GM18519 (cell line): Measurements from ENCODE around the gene PRMT3.
"Not testable (repeated sequence)": the region's sequence is repeated elsewhere in the genome, so short reads cannot be mapped to it uniquely, and the experiment has no call there.

Source experiments
- ATAC-seq: cut with Tn5 transposase; IDR thresholded peaks from one replicate; pipeline ENCODE4 v1.9.1; 2021; ENCODE audit warnings: mild to moderate bottlenecking, moderate library complexity; ENCODE audit not compliant: unreplicated experiment, low FRiP score

The PRMT3 gene

DNA sequence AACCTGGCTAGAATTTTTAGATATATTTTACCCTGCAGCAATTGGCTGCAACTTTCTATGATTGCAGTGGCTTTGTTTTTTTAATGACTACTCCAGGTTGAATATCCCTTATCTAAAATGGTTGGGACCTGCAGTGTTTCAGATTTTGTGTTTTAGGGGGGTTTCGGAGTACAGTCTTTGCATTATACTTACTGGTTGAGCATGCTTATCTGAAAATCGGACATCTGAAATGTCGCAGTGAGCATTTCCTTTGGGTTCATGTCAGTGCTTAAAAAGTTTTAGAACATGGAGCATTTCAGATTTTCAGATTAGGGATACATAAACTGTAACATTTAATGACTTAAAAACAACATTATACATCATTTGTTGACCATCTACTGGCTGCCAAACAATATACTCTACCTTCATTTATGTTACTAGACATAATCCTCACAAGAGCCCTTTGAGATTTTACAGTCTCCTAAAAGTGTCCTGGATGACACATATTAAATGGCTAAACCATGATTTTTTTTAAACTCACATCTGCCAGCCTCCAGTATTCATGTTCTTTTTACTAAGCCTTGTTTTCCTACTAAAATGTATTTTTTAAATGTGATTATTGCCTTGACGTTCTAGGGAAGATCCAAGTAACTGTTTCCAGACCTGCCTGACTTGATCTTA lies 66.3 kb downstream of the PRMT3 start:
- ATAC-seq: no peak

DNA sequence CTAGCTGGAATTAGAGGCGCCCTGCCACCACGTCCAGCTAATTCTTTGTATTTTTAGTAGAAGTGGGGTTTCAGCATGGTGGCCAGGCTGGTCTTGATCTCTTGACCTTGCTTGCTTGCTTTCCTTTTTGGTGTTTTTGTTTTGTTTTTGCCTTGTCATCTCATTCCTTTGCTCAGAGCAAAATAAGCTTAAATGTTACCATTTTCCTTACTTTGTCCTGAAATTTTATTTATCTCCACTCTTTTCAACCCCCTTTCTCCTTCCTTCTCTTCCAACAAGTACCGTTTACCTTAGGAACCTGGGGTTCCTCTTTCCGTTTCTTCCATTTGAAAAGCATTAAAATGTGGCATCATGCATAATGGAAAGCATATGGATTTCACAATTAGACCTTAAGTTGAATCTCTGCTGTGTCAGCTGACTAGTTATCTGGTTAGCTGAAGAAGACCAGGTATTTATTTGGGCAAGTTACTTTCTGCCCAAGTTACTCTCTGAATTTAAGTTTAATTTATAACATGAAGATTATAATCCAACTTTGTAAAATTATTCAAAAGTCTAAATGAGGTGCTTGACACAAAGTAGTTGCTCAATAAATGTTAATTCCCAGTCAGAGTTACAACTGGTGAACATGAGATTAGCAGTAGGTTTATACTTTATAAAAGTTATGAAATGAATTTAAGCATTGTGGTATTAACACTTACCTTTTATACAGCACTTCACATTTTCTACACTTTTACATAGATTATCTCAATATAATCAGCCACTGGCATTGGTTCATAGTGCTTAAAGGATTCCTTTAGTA lies 69.7 kb downstream of the PRMT3 start:
- ATAC-seq: no peak

DNA sequence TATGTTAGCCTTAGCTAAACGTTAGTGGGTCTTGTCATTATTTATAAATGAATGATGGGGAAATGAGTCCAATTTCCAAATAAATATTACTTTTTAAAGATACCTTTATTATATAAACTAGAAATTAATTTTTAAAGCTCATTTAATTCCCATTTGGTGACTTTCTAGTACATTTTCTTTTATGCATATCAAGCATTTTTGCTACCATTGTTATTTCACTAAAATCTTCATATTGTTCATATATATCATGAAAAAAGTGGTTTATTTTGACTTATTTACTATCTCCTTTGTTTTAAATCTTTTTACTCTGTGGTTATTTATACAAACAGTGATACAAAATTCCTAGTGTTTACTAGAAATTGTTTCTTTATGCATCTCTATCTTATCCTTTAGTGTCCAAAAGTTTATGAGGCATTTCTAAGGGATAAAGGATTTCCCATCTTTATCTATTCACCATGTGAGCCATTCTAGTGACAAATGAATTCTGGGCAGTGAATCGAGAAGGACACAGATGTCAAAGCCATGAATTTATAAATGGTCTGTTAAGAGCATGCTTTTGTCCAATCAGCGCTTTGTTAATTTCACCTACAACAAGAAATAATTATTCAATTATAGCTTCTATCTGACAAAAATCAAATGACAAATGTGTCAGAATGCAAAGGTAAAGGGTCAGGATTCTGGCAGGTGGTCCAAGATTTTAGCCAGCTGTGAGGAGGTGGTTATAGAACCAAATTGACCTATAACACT lies 70.6 kb downstream of the PRMT3 start:
- ATAC-seq: no peak

DNA sequence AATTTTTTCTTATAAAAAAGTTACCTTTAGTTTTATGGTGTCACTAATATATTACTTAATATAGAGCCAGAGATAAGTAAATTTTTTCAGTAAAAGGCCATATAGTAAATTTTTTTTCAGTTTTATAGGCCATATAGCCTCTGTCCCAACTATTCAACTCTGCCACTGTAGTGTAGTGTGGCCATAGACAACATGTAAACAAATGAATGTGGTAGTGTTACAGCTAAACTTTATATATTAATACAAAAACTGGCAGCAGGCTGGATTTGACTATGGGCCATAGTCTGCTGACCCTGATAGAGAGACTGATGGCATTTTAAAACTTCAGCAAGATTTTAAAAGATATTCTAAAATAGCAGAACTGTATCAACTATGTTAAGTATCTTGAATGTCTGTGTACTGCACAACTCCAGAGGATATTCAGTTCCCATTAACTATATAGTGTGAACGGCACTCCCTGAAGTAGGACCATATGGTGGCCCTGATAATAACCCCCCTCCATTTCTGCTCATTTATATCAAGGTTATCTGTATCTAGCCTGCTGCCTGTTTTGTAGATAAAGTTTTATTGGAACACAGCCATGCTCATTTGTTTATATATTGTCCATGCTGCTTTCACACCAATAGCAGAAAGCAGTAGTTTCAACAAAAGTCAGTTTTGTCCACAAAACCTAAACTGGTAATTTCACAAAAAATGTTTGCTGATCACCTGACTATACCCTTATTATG lies 71.6 kb downstream of the PRMT3 start:
- no peak for ATAC-seq

DNA sequence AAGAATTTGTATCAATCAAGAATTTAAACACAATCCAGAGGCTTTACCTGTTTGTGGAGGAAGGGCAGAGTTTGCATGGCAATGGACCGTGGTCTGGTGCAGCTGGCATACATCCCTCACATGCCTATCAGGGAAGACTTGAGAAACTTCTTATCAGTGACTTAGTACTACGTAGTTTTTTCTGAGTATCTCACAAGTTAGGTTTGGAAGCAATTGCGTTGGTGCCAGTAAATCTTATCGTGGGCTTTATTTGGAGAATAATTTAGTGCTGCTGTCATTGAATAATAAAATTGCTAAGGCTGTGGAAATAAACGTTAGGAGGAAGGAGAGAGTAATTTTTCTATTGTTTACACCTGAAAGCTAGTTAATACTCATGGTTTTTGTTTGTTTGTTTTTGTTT lies 72.3 kb downstream of the PRMT3 start:
- ATAC-seq: no peak

DNA sequence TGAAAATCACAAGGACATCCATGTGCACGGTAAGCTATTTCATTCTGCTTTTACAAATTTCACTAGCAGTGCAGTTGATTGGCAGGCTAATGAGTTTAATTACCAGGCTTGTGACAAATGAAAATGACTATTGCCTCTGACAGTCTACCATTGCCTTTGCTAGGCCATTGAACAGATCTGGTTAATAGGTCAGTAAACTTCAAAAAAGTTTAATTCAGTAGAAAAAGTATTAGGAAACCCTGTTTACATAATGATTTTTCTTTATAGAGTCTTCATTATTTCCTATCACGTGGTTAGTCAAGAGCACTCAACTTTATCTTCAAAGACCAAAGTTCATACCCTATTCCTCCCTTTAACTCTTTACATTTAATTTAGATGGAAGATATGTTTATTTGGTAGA lies 77.0 kb downstream of the PRMT3 start:
- no peak for ATAC-seq

DNA sequence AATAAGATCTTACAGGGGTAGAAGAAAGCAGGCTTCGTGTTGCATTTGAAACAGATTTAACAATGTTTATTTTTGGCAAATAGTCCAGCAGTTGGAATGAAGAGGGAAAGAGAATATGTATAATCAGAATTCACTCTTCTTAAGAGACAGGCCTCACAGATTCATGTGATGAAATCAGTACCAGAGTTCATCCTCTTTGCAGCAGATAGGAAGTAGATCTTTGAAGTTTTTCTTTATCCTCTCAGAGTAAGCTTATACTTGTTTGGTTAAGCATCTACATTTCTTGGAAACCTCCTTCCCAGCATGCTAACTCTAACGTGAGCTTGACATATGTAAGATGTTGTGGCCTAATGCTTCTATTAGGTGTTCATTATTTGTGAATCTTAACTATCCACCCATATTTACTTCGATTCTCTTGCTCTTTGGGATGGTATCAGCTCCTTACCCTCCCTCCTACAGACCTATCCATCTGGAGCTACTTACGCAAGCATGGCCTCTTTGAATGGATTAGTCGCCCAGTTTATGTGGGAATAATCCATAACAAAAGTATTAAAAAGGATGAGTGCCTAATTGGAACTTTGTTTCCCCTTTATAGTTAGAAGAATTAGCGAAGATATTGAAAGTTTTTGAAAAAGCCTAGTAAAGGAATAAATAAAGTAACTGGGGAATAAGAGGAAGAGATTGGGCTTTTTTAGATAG lies 80.1 kb downstream of the PRMT3 start:
- ATAC-seq: no peak

DNA sequence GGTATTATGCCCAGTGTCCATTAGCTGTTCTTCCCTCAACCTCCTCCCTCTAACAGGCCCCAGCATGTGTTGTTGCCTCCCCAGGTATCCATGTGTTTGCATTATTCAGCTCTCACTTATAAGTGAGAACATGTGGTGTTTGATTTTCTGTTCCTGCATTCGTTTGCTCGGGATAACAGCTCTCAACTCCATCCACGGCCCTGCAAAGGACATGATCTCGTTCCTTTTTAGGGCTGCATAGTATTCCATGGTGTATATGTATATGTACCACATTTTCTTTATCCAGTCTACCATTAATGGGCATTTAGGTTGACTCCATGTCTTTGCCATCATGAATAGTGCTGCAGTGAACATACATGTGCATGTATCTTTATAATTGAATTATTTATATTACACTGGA lies 82.8 kb downstream of the PRMT3 start:
- no peak for ATAC-seq

DNA sequence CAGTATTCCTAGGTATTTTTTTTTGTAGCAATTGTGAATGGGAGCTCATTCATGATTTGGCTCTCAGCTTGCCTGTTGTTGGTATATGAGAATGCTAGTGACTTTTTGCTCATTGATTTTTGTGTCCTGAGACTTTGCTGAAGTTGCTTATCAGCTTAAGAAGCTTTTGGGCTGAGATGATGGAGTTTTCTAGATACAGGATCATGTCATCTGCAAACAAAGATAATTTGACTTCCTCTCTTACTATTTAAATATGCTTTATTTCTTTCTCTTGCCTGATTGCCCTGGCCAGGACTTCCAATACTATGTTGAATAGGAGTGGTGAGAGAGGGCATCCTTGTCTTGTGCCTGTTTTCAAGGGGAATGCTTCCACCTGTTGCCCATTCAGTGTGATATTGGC lies 84.4 kb downstream of the PRMT3 start:
- not testable (repeated sequence) for ATAC-seq

DNA sequence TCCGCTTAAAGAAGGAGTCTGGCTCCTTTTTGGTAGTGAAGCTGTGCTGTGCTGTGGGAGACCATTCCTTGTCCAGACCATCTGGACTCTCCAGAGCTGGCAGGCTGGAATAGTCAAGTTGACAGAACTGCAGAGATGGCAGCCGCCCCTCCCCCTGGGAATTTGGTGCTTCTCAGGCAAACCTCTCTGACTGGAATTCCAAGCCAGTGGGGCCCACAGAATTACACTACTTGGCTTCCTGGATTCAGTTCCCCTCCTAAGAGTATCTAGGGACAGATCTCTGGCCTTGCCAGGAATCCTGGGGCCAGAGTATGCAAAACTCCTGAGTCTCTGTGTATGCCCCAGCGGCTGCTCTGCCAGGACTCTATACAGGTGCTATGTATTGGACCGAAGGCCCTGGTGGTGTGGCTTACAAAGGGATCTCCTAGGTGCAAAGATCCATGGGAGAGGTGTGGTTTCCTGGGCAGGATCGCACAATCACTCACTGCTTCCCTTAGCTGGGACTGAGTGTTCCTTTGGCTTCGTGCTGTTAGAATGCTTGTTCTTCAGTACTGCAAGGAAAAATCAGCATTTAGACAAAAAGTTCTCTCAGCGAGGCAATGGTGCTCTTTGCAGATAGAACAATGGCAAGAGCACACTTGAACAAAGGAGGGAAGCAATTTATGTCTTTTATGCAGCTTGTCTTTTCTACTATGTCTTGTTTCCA lies 86.8 kb downstream of the PRMT3 start:
- peak; percentile 28 for ATAC-seq

DNA sequence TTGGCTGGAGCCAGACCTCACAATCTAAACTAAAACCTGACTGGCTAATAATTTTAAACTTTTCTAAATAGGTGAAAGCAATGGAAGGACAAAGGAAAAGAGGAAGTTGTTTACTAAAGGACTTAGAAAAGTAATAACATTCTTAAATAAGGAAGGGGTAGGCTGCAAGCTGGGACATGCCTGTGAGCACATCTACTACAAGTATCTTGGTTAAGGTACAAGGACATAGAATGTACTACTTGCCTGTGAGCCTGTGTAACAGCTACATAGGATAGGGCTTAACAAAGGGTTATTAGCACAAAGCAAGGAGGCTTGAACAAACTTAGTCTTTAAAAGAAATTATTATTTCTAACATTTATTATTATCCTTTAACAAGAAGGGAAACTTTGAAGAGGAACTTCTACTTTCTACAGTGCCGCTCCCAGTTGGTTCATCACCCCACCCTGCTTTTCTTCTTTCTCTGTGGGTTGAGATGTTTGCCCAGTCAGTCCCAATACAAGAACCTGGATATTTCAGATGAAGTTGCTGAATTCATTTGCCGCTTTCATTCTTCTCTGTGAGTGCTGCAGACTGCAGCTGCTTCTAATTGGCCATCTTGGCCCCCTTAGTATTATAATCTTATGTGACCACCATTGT lies 87.5 kb downstream of the PRMT3 start:
- peak; percentile 50 for ATAC-seq

DNA sequence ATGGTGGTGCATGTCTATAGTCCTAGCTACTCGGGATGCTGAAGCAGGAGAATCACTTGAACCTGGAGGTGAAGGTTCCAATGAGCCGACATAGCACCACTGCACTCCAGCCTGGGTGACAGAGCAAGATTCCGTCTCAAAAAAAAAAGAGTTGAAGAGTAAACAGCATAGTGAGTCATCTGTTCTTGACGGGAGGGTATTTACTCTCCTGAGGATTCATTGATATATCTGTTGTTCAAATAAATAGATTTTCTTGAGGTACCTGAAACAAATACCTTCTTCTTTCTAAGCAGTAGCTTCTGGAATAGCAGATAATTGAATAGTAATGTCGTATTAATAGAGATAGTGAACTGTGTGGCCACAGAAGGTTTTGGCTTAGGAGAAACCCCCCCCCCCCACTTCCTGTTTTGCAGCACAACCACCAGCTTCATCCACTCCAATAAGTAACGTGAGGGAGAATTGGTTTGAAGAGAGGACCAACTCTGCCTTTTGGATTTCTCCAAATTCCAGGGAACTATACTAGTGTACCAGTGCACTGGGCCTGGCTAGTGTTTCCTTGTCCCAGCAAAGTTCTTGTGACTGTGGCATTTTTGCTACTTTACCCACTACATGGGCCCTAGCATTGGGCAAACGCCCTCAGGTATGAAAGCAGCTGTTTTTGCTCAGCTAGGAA lies 90.0 kb downstream of the PRMT3 start:
- ATAC-seq: no peak

DNA sequence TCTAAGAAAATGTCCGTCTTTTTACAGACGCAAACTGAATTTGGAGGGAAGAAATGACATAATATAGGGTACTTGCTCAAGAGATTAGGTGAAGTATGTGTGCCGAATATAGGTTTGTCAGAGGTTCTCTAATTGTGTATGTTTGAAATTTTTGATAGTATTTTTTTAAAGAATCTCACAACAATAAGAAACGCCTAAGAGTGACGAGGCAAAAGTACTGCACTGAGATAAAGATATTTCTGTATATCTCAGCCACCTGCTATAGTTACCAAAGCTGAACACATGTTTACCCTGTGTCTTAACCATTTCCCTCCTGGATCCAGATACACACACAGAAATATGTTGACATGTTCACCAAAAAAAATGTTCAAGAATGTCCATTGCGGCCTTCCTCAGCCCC lies 92.0 kb downstream of the PRMT3 start:
- no peak for ATAC-seq

DNA sequence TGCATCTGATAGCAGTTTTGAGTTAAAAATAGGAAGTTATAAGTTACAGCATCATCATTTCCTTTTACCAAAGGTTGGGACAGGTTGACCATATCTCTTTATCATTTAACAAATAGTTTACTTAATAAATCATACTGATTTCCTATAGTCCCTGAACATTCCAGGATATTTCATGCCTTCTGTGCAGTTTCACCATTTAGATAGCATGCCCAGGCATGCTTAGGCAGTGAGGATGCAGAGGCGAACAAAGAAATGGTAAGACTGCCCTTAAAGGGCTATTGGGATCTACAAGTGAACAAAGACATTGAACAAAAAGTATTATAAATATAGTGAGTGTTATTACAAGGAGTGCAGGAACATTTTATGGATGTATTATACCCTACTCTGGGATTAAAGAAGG lies 96.4 kb downstream of the PRMT3 start:
- ATAC-seq: no peak

DNA sequence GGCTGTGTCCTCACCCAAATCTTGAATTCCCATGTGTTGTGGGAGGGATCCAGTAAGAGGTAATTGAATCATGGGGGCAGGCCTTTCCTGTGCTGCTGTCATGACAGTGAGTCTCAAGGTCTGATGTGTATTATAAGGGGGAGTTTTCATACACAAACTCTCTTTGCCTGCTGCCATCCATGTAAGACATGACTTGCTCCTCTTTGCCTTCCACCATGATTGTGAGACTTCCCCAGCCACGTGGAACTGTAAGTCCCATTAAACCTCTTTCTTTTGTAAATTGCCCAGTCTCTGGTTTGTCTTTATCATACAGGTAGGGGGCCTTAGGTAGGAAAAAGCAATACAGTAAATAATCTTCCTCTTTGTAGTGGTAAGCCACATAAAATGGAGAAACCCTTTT lies 96.9 kb downstream of the PRMT3 start:
- not testable (repeated sequence) for ATAC-seq

DNA sequence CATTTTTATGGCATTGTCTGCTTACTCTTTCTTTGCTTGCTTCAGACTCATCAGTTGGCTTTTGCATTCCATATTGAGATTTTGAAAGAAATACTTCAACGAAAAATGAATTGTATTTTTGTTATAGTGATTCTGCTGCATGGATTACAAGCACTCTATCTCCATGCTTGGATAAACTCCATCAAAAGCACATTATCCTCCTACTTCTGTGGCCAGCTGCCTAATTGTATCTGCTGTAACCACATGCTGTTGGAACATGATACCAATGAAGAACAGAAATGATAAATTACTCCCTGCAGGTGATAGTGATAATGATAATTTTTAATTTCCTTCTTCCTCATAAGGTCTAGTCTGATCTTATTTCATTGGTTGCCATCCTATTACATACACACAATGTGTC lies 100.8 kb downstream of the PRMT3 start:
- ATAC-seq: no peak

DNA sequence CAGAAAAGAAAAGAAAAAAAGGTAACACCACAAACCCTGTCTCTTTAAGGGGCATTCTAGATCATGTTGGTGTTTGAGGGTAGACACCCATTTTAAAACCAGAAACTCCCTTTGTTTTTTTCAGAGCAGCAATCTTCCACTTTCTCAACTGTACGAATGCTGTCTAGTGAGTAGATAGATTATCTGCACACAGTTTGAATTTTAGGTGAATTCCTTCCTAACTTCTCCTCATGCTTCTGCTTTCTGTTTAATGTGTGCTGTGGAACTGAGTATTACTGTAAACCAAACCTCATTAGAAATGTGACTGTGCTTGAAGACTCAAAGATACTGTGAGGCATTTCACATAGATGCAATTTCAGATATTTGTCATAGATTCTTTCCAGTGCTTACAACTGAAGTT lies 102.4 kb downstream of the PRMT3 start:
- ATAC-seq: peak; percentile 87

DNA sequence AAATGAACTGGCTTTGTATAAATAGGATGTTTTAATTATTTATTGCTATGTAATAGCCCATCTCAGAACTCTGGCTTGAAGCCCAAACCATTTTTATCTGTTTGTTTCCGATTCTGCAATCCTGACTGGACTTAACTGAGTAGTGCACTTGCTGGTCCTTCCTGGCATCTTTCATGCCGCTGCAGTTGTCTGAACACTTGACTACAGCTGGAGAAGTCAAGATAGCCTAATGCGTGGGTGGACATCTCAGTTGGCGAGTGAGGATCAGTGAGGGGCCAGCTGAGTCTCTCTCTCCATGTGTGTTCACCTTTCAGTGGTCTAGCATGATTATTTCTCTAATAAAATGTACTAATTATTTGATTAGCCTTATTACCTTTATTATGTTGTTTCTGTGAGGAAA lies 105.8 kb downstream of the PRMT3 start:
- ATAC-seq: no peak
